ENCODE measurements around the gene CD8B2.
A peak's percentile ranks its signal among the peaks of the same experiment; 100 is the strongest.
"Not testable (repeated sequence)": the region's sequence is repeated elsewhere in the genome, so short reads cannot be mapped to it uniquely, and the experiment has no call there.

The CD8B2 gene

GRCh38 chr2:106513391-106513790 lies 26.2 kb downstream of the CD8B2 start:
- FAIRE-seq = not testable (repeated sequence)

DNA sequence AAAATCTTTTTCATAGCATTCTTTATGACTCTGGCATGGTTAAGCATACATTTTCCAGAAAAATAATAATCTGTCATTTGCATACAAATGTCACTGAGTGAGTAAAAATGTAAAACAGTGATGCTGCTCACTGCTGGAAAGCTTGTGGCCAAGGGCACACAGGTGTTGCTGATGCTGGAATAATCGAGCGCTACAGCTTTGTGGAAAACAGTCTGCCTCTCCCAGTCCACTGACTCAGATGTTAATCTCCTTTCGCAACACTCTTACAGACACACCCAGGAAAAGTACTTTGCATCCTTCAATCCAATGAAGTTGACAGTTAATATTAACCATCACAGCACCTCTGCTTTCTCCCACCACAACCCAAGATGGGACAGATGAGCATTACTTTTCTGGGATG lies 27.7 kb downstream of the CD8B2 start:
- not testable (repeated sequence) for FAIRE-seq

GRCh38 chr2:106516436-106516835 lies 29.3 kb downstream of the CD8B2 start:
- no peak for FAIRE-seq

DNA sequence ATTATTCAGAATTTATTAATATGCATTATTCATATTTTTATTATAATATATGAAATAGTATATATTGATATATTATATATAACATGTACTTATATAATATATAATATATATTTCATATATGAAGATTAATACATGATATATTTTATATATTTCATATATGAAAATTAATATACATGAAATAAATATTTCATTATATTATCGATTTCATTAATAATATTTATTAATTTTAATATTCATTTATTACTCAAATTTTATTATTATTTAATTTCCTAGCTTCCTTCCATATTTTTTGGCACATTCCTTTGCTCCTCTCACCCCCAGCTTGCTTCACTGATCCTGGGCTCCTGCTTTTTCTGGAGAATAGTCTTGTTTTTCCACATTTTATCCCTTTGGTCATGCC lies 29.7 kb downstream of the CD8B2 start:
- peak; percentile 96 for FAIRE-seq

- FAIRE-seq = no peak
Observed at GRCh38 chr2:106517329-106517728, 30.2 kb downstream of the CD8B2 start.

DNA sequence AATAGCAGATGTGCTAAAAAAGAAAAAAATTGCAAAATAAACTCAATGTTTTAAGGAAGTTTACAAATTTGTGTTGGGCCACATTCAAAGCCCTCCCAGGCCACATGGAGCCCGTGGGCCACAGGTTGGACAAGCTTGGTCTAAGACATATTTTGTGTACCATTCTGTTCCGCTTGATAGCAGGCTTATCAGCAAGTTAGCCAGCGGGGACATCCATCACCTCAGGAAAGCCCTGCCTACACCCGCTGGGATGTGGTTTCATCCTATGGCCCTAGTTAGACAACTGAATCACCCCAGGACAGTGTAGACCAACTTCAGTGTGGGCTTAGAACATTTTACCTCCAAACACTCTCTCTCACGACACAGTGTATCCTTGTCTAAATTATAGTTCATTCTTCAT lies 32.6 kb downstream of the CD8B2 start:
- FAIRE-seq = no peak

DNA sequence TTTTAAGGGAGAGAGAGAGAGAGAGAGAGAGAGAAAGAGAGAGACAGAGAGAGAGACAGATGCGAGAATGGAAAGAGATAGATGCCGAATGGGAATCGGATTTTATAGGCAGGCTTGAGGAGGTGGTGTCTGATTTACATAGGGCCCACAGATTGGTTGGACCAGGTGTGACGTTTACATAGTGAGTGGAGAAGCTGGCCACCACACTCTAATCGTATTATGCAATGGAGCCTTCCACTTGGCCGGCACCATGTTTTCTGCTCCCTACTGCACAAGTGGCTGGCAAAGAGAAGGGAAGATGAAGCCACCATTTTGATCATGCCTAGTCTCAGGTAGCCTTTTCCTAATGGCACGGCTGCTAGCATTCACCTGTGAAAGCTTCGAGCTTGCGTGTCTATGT lies 33.9 kb downstream of the CD8B2 start:
- no peak for FAIRE-seq

DNA sequence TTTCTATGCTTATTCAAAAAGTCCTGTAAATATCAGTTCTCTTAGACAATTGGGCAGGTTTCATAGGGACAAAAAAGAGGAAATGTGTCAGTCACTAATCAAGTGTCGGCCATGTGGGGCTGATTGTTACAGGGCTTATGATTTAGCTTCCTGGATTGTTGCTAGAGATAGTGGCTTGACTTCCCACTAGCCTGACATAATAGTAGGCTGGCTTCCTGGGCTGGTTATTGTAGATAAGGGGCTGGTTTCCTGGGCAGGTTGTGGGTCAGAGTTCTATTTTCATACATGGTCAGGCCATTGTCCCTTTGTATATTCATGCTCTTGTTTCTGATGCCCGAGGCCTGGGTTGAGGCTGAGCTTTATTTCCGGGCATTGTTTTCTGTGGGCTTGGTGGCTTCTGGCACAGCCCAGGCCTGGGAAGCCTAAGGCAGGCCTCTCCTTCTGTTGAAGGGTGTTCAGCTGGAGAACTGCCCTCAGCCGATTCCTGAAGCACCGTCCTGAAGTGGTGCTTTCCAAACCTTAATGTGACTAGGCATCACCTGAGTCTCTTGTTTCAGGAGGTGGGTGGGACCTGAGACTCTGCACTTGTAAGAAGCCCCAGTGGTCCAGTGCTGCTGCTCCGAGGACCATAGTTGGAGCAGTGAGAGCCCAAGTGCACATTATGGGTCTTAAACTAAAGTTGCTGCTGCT lies 37.0 kb downstream of the CD8B2 start:
- FAIRE-seq = no peak

DNA sequence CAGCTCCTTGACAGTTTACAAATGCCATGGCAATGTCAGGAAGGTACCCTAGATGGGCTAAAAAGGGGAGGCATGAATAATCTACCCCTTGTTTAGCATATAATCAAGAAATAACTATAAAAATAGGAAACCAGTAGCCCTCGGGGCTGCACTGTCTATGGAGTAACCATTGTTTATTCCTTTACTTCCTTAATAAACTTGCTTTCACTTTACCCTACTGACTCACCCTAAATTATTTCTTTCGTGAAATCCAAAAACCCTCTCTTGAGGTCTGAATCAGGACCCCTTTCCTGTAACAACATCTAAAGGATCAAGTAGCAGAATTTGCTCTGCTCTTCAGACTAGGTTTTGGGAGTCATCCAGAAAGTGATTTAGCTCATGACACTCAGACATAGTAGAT lies 43.7 kb downstream of the CD8B2 start:
- FAIRE-seq = no peak

- FAIRE-seq = no peak
Observed at GRCh38 chr2:106531676-106532214, 44.6 kb downstream of the CD8B2 start.

DNA sequence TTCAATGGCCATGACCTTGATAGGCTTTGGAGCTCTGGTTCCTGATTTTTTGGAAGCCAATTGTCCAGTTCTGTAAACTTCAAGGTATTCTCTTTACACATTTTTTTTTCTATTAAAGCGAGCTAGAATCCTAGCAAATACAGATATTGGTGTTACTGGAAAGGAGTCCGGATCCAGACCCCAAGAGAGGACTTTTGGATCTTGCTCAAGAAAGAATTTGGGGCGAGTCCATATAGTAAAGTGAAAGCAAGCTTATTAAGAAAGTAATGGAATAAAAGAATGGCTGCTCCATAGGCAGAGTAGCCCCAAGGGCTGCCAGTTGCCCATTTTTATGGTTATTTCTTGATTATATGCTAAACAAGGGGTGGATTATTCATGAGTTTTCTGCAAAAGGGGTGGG lies 45.1 kb downstream of the CD8B2 start:
- no peak for FAIRE-seq

DNA sequence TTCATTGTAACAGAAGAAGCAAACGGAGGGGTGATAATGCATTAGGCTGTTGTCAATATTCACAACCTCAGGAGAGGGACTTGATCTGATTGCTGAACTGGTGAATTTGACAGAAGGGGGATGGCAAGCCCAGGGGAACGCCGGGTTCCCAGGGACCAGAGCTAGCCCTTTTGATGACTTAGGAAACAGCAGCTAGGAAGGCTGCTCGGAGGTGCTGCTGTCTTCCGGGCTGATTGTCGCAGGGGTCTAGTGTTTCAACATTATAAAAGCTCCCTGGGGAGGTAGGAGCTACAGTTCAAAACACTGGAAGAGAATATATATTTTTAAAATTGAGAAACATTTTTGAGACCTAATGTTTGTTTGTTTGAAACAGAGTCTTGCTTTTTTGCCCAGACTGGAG lies 47.3 kb downstream of the CD8B2 start:
- FAIRE-seq = no peak

GRCh38 chr2:106536490-106536889 lies 49.3 kb downstream of the CD8B2 start:
- FAIRE-seq = no peak

- no peak for FAIRE-seq
Observed at GRCh38 chr2:106537047-106537446, 49.9 kb downstream of the CD8B2 start.

DNA sequence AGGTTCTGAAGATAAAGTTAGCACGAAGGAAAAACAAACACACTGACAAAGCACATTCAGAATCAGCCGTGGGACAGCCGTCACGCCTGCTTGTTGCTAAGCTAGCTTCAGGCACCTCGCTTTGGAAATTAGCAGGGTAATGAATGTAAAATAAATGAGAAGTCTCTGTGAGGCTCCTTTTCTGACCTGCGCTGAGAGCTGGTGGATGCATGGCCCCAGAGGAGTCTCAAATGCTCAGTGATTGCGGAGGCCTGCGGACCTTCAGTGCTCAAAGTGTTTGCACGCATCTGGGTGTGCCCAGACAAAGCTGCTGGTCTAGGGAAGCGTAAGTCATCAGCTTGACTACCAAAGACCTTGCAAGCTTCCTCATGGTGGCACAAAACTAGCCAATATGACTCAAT lies 50.6 kb downstream of the CD8B2 start:
- FAIRE-seq = no peak

DNA sequence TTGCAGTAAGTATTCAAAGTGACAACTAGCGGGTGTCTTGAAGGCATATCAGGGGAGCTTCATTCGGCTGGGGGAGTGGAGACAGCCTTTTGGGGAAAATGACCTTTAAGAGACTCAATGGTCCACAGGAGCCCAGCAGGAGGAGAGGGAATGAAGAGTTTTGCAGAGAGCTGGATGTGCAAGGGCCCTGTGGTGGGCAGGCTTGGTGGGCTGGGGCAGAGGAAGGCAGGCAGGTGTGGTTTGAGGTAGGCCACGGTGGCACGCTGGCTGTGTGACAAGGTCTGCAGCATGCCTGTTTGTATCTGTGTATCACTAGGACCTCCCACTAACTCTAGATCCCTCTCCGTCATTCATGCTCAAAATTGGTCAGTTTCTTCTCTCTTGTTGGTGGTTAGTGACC lies 53.7 kb downstream of the CD8B2 start:
- FAIRE-seq = no peak

DNA sequence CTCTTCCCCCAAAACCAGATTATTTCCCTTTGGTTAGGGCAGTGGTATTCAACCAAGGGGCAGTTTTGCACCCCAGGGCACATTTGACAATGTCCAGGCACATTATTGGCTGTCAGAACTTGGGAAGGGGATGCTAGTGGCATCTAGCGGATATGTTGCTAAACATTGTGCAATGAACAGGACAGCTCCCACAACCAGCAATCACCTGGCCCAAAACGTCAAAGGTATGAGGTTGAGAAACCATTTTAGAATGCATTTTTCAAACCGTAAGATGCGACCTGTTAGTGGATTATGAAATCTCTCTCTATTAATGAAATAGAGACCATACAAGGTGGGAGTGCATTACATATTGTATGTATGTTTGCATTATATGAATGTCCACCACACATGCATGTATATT lies 54.2 kb downstream of the CD8B2 start:
- no peak for FAIRE-seq

DNA sequence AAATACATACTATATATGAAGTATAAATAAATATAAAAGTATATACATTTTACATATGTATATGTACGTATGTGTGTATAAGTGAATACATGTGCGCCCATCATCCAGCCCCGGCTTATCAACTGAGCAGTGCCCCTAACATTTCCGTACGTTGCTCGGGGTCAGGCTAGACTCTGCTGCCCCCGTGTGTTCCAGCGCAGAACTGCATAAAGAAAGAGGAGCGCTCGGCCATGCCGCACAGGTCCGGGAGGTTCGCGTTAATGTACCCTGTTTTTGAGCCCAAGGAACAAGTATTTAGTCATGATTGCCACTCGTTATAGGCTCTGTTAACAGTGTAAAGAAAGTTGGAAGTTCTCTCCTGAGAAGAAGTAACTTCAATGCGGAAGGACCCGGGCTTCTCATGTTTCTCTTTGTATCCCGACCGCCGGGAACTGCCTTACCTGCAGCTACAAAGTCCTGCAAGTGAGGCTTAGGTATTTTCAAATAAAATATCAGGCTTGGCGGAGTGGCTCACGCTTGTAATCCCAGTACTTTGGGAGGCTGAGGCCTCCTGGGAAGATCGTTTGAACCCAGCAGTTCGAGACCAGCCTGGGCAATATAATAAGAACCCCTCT lies 55.7 kb downstream of the CD8B2 start:
- no peak for FAIRE-seq

DNA sequence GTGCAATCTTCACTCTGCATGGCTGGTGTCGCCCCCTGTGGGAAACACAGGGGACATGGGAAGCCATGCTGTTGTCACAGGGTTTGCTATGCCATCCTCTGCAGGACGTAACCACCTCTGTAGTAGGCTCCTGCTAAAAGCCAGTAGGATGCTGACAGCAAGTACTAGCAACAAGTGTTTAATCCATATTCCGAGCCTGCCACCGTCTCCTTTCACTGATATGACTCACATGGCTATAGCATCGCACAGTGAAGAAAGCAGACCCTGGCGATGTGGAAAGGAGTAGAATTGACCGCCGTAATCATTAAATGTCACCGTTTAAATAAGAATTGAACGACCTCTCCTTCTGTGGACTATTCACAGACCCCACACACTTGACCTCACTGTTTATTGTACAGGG lies 57.8 kb downstream of the CD8B2 start:
- FAIRE-seq = no peak

DNA sequence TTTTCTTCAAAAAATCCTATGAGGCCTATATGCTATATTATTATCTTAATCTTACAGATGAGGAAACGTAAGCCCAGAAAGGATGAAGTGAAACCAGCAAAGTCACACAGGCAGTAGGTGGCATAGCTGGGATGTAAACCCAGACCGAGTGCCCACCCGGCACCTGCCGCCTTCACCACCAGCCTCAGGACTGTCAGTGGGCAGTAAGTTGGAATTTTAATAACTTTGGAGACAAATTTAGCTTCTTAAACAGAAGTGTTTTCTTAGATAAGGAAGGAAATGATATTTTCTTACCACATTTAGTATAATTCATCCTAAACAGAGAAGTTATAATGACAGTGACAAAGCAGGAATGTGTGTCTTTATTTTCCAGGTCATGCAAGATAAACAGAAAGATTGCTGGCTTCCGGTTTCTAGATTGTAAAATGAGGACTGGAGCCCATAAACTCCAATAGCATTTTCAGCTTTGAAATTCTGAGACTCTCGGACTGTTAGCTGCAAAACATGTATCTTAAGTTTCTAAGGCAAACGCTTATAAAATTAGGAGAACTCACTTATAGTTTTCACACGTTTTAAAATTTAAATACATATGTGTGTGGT lies 59.3 kb downstream of the CD8B2 start:
- FAIRE-seq = no peak

DNA sequence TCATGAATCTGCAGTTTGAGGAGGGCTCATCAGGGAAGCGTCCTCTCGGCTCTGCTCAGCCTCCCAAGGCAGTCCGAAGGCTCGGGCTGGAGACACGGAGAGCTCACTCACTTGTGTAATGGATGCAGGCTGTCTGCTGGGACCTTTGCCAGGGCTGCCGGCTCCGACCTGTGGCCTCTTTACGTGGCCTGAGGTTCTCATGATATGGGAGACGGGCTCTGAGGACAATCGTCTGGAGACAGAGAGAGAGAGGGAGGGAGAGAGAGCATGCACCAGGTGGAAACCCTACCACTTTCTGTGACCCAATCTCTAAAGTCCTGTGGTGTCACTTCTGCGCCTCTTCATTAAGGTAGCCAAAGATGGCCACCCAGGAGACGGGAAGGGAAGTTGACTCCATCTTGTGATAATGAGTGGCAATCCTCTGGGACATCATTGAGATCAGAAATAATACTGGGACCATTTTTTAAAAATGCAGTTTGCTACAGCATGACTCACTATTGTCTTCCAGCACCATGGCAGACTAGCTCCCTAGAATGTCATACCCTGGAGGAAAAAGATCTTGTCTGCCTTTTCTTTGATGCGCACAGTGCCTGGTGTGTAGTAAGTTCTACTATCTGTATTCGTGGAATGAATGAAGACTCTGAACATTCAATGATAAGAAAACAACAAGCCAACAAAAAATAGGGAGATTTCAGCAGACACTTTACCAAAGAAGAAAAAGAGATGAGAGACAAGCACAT lies 60.2 kb downstream of the CD8B2 start:
- FAIRE-seq = no peak

DNA sequence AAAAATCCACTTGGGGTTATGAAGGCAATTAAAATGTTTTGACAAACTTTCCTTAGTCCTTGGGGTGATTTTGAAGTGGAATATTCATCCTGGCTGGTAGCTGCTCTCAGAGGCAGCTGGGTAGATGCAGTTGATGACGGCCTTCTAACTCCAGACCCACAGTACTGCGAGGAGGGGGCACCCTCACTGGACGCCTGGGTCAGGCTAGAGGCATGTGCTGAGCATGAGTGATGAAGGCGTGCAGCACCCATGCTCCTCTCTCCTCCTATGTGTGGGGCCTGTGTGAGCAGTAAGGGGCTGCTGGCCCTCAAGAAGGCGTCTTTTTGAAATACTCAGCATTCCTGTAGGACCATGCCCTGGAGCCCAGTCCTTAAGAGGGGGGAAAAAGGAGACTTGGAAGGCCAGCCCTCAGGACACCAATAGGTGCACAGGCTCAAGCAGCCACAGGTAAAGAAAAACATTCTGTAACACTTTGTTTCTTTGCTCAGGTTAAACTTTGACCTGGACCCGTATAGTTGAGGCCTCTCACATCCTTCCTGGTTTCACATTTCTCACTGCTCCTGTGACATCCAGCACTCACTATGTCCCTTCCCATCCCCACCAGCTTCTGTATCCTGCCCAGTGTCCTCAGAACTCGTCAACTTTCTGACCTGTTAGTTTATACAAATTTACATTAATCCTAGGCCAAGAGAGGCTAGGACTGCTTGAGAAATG lies 64.4 kb downstream of the CD8B2 start:
- no peak for FAIRE-seq

DNA sequence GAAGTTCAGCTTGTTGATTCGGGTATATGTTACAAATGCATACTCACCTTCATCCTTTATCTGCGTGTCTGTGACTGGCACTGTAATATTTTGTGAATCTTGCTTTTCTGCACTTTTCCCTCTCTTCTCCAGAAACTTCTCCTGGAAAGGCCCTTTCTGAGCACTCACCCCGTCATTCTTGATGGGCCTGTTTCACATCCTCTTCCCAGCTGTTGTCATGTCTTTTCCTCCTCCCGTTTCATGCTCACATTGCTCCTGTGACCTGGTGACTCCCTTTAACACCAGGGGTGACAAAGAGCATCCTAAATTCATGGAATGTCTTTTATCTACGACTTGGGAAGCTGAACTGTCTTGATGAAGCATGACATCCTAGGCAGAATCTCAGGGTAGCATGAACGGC lies 65.8 kb downstream of the CD8B2 start:
- FAIRE-seq = no peak
